Vagina (tissue), 2 donors: Measurements from ENCODE around the gene NTRK1.

Experiments
- POLR2A ChIP-seq, 2 donors: fragments of 450-650 bp; IDR thresholded peaks; one replicate each; pipeline ENCODE4 v1.6.1; 2017; ENCODE audit warnings: antibody characterized with exemption in 2 of 2, mild to moderate bottlenecking in 2 of 2, moderate library complexity in 2 of 2
- POLR2AphosphoS5 ChIP-seq, 2 donors: sonication (generic); formaldehyde crosslinking; IDR thresholded peaks; one replicate each; pipeline ENCODE4 v1.9.0; 2017; ENCODE audit warnings: antibody characterized with exemption in 2 of 2, mild to moderate bottlenecking in 2 of 2, low read depth in 1 of 2; ENCODE audit not compliant: insufficient read depth in 1 of 2
- TF ChIP-seq, protein P1 (sequence below), 3 experiments: fragments of 450-650 bp in 2 of 3; fragments of 200-600 bp in 1 of 3; sonication (generic) in 1 of 3; IDR thresholded peaks; one replicate each; pipeline ENCODE4 v1.5.1; 2017 to 2019; ENCODE audit warnings: antibody characterized with exemption in 3 of 3, mild to moderate bottlenecking in 2 of 3, moderate library complexity in 2 of 3

DNA sequence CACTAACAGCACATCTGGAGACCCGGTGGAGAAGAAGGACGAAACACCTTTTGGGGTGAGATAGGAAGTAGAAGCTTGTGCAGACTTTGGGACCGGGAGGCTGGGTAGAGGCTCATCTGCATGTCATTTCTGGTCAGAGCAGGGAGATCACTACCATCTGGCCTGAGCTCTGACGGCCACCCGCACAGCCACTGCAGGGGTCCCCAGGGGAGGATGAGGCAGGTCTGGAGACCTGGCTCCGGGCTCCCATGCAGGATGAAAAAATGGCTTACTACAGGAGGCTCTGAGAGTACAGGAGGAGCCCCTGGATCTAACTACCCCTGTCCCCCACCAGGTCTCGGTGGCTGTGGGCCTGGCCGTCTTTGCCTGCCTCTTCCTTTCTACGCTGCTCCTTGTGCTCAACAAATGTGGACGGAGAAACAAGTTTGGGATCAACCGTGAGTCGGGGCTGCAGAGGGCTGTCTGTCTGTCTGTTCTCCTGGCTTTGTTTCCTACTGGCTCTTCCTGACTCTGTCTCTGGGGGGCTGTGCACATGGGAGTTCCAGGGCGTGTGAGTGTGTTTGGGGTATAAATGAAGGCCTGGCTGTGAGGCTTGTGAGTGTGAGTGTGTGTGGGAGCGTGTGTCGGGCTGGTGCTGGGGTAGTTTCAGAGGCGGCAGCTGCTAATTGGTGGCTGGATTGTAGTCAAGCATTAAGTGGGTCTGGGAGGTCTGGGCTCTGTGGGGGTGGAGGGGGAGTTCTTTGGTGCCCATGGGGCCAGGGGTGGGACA lies 14.1 kb downstream of the NTRK1 start:
- TF ChIP-seq, protein P1, sequence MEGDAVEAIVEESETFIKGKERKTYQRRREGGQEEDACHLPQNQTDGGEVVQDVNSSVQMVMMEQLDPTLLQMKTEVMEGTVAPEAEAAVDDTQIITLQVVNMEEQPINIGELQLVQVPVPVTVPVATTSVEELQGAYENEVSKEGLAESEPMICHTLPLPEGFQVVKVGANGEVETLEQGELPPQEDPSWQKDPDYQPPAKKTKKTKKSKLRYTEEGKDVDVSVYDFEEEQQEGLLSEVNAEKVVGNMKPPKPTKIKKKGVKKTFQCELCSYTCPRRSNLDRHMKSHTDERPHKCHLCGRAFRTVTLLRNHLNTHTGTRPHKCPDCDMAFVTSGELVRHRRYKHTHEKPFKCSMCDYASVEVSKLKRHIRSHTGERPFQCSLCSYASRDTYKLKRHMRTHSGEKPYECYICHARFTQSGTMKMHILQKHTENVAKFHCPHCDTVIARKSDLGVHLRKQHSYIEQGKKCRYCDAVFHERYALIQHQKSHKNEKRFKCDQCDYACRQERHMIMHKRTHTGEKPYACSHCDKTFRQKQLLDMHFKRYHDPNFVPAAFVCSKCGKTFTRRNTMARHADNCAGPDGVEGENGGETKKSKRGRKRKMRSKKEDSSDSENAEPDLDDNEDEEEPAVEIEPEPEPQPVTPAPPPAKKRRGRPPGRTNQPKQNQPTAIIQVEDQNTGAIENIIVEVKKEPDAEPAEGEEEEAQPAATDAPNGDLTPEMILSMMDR (IDR thresholded peaks at IDR 0.05) = no peak
- TF ChIP-seq POLR2A (IDR thresholded peaks at IDR 0.05) (no peak), POLR2AphosphoS5 (IDR thresholded peaks at IDR 0.05; ENCODE audit: insufficient read depth in 1 of 2, low read depth in 1 of 2) (no peak)
